Measurements from ENCODE around the gene F2.

The F2 gene

DNA sequence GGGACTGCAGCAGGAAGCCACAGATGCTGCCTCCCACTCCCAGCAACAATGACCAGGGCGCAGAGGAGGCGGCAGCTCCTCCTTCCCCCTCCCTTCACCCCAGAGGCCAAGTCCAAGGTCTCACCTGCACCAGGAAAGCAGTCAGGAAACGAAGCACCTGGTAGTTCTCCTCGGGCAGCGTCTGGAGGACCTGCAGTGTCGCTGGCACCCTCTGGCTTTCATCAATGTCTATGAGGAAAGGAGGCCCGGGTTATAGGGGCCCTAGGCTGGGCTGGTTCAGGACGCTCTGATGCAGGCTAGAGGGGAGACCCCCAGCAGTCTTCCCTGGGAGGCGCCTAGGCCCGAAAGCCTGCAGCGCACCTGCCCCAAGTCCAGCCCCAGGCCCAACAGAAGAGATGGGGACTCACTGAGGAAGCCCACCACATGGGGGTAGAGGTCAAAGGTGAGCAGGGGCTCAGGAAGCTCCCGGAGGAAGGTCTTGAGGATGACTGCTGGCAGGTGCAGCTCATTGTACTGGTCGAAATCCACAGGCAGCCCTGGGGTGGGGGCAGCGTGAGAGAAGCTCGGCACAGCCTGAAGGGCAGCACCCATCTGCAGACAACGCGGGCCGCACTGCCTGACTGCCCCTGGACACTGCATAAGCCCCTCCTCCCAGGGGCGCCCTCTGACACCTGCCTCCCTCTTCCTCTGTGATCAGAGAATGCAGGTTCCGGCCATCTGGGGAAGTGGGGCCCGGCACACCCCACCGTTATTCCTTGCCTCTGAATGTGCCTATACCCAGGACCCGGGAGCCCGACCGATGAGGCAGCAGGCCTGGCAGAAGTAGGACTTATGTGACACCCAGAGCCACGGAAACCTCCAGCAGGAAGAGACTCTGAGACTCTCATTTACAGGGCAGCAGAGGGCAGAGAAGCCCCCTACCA lies 39.5 kb upstream of the F2 start:
- Histone ChIP-seq H2AFZ (no peak overlapping the region), H3K4me1 (peaks cover 4% of the 10 kb centered on the region), H3K27me3 (ENCODE audit: control insufficient read depth, insufficient read depth, low read length) (no peaks in the 10 kb centered on the region), H3K79me2 (no peaks in the 10 kb centered on the region), H3K4me2 (ENCODE audit: low read length) (no peak overlapping the region), H3K27ac (no peak overlapping the region), H3K36me3 (ENCODE audit: control insufficient read depth, insufficient read depth, low read length) (no peaks in the 10 kb centered on the region), H3K9ac (no peak overlapping the region), H3K9me3 (ENCODE audit: control insufficient read depth, low read length) (no peaks in the 10 kb centered on the region), H3K4me3 (ENCODE audit: low read depth, low read length) (no peak overlapping the region)
- TF ChIP-seq, protein P1, sequence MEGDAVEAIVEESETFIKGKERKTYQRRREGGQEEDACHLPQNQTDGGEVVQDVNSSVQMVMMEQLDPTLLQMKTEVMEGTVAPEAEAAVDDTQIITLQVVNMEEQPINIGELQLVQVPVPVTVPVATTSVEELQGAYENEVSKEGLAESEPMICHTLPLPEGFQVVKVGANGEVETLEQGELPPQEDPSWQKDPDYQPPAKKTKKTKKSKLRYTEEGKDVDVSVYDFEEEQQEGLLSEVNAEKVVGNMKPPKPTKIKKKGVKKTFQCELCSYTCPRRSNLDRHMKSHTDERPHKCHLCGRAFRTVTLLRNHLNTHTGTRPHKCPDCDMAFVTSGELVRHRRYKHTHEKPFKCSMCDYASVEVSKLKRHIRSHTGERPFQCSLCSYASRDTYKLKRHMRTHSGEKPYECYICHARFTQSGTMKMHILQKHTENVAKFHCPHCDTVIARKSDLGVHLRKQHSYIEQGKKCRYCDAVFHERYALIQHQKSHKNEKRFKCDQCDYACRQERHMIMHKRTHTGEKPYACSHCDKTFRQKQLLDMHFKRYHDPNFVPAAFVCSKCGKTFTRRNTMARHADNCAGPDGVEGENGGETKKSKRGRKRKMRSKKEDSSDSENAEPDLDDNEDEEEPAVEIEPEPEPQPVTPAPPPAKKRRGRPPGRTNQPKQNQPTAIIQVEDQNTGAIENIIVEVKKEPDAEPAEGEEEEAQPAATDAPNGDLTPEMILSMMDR (IDR thresholded peaks at IDR 0.05), result no peak

DNA sequence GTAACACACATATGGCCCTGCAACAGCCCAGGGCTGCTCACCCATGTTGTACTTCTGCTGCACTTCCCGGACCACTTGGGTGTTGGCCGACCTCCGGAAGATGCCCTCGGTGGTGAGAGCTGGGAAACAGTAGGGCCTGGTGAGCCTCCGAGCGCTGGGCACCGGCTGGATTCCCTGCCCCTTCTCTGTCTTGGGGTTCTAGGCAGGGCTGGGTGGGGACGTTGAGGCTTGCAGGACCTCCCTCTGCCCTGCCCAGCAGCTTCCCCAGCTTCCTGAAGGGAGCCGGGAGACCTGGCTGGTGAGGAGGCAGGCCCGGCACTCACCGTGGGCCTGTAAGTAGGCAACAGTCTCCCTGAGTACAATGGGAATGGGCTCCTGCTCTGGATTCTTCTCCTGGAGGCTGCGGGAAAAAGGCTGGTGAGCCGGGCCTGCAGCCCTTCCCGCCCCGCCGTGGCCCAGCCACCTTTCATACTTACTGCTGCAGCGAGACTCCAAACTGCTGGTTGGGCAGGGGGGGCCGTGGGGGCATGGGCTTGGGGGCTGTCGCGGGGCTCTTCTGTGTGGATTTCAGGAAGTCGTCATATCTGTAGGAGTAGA lies 38.8 kb upstream of the F2 start:
- H3K9ac ChIP-seq, result no peak overlapping the region
- no peak overlapping the region for H3K27ac ChIP-seq
- no peak overlapping the region for H3K4me2 ChIP-seq (ENCODE audit: low read length)
- no peaks in the 10 kb centered on the region for H3K27me3 ChIP-seq (ENCODE audit: control insufficient read depth, insufficient read depth, low read length)
- H3K79me2 ChIP-seq, result no peaks in the 10 kb centered on the region
- H3K9me3 ChIP-seq (ENCODE audit: control insufficient read depth, low read length), result no peaks in the 10 kb centered on the region
- TF ChIP-seq, protein P1 (IDR thresholded peaks at IDR 0.05), result no peak
- no peak overlapping the region for H3K4me3 ChIP-seq (ENCODE audit: low read depth, low read length)
- peaks cover 3% of the 10 kb centered on the region for H3K4me1 ChIP-seq
- no peaks in the 10 kb centered on the region for H3K36me3 ChIP-seq (ENCODE audit: control insufficient read depth, insufficient read depth, low read length)
- H2AFZ ChIP-seq, result no peak overlapping the region

DNA sequence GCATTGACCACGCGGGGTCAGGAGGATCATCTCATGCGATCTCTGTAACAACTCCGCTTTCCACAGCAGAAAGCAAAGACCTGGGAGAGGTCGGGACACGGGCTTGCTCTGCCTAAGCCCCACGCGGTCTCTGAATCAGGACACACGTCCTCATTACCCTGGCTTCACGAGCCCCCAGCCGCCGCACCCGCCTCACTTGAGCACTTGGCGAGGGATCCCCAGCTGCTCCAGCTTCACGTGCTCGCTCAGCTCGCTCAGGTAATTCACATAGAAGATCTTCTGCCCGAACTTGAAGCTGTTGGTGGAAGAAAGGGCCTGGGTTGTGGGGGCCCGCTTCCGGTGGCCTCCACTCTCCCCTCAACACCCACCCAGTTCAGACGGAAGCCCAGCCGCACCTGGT lies 38.2 kb upstream of the F2 start:
- TF ChIP-seq, protein P1 (IDR thresholded peaks at IDR 0.05), result no peak
- H3K27me3 ChIP-seq (ENCODE audit: control insufficient read depth, insufficient read depth, low read length), result no peaks in the 10 kb centered on the region
- H3K79me2 ChIP-seq, result no peaks in the 10 kb centered on the region
- no peak overlapping the region for H3K27ac ChIP-seq
- H3K36me3 ChIP-seq (ENCODE audit: control insufficient read depth, insufficient read depth, low read length), result no peaks in the 10 kb centered on the region
- no peak overlapping the region for H3K9ac ChIP-seq
- no peak overlapping the region for H3K4me3 ChIP-seq (ENCODE audit: low read depth, low read length)
- H3K4me2 ChIP-seq (ENCODE audit: low read length), result no peak overlapping the region
- no peaks in the 10 kb centered on the region for H3K4me1 ChIP-seq
- H3K9me3 ChIP-seq (ENCODE audit: control insufficient read depth, low read length), result no peaks in the 10 kb centered on the region
- no peak overlapping the region for H2AFZ ChIP-seq

DNA sequence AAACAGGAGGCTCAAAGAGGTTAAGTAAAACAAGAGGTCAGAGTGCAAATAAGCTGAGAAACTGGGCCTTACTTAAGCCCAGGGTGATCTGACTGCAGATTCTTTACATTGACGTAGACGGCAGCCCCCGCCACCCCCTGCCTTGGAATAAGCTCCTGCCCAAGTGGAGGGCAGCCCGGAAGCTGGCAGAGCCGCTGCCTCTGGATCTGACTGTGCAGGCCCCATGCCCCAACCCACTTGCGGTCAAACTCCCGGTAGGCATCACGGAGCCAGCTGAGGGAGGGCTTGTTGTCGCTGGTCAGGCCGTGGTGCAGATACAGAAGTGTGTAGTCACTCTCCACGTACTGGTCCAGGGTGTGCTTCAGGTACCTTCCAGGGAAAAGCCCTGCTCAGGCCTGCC lies 37.2 kb upstream of the F2 start:
- Histone ChIP-seq H3K36me3 (ENCODE audit: control insufficient read depth, insufficient read depth, low read length) (no peaks in the 10 kb centered on the region), H3K4me1 (no peaks in the 10 kb centered on the region), H3K9me3 (ENCODE audit: control insufficient read depth, low read length) (no peaks in the 10 kb centered on the region), H3K4me2 (ENCODE audit: low read length) (no peak overlapping the region), H3K9ac (no peak overlapping the region), H3K27me3 (ENCODE audit: control insufficient read depth, insufficient read depth, low read length) (no peaks in the 10 kb centered on the region), H2AFZ (no peak overlapping the region), H3K4me3 (ENCODE audit: low read depth, low read length) (no peak overlapping the region), H3K27ac (no peak overlapping the region), H3K79me2 (no peaks in the 10 kb centered on the region)
- TF ChIP-seq, protein P1 (IDR thresholded peaks at IDR 0.05), result no peak
